Activated CD4-positive, alpha-beta memory T cell treated with anti-CD3 and anti-CD28 coated beads, Interleukin-2, amount 10 ng/mL, durations not matched to agents 7 days and 5 days (primary cell): ENCODE measurements around the gene LIMS1. TPM values are rescaled to one million over a fixed set of nuclear protein-coding genes. Genes with fewer than 3 reads are reported as not detected.

ENCODE experiments used
- CTCF ChIA-PET: fragments of 350-600 bp; sonication (Branson Sonifier 250); formaldehyde crosslinking; loops from one replicate; lab custom pipeline; 2021; ENCODE audit warnings: antibody characterized with exemption, inconsistent platforms; lab: Charles Lee
- POLR2A ChIA-PET: fragments of 350-600 bp; sonication (Branson Sonifier 250); formaldehyde crosslinking; loops from one replicate; lab custom pipeline; 2021; ENCODE audit warnings: antibody characterized with exemption; lab: Charles Lee
- DNase-seq: peaks from one replicate; pipeline ENCODE4 v3.0.0-alpha.2; 2020
- H3K27ac Mint-ChIP-seq: one replicate; pipeline ENCODE4 v1.8.0; 2021; ENCODE audit warnings: mild to moderate bottlenecking, mixed read lengths
- H3K27me3 Mint-ChIP-seq: one replicate; pipeline ENCODE4 v1.8.0; 2021; ENCODE audit warnings: mixed read lengths
- H3K36me3 Mint-ChIP-seq: one replicate; pipeline ENCODE4 v1.8.0; 2021; ENCODE audit warnings: low read depth, mixed read lengths
- H3K4me1 Mint-ChIP-seq: one replicate; pipeline ENCODE4 v1.8.0; 2021; ENCODE audit warnings: mixed read lengths
- H3K4me3 Mint-ChIP-seq: one replicate; pipeline ENCODE4 v1.8.0; 2021; ENCODE audit warnings: mild to moderate bottlenecking, mixed read lengths
- H3K9me3 Mint-ChIP-seq: one replicate; pipeline ENCODE4 v1.8.0; 2021; ENCODE audit warnings: mixed read lengths
- total RNA-seq, 2 experiments: library from RNA; stranded (reverse); gene quantifications; one replicate each; pipeline ENCODE4 v1.2.3, GENCODE V29; 2021

LIMS1 gene
- total RNA-seq, 2 experiments from 2014 or later: 129 to 136 TPM

- peaks cover 85% of the 10 kb centered on the region for H3K4me1 Mint-ChIP-seq
- peak; percentile 82 for DNase-seq
- no peaks in the 10 kb centered on the region for H3K9me3 Mint-ChIP-seq
- H3K36me3 Mint-ChIP-seq: peaks cover 9% of the 10 kb centered on the region
- POLR2A ChIA-PET: interaction anchor here (1.2 to 10.1 kb wide), 4 partner anchors 14 to 420 kb away, joined by 4 to 279 read pairs (median 28); partner anchors contain the start of gene RANBP2
- H3K27ac Mint-ChIP-seq: peak overlapping the region; percentile 86
- peak overlapping the region; percentile 62 for H3K4me3 Mint-ChIP-seq
- no peaks in the 10 kb centered on the region for H3K27me3 Mint-ChIP-seq
- CTCF ChIA-PET: interaction anchor here (1.3 to 22.2 kb wide), 4 partner anchors 10 to 28 kb away, joined by 3 to 365 read pairs (median 38); no protein-coding TSS in a partner anchor
Observed at GRCh38 chr2:108612514-108613183, 78.4 kb downstream of the LIMS1 start.

- DNase-seq: no peak
- CTCF ChIA-PET: interaction anchor here (3.4 to 22.2 kb wide), 3 partner anchors 10 to 24 kb away, joined by 13 to 365 read pairs (median 64); no protein-coding TSS in a partner anchor
- POLR2A ChIA-PET: interaction anchor here (1.4 to 10.1 kb wide), 4 partner anchors 13 to 419 kb away, joined by 4 to 279 read pairs (median 28); partner anchors contain the start of gene GCC2
- Mint-ChIP-seq H3K27me3 (no peaks in the 10 kb centered on the region), H3K27ac (peak overlapping the region; percentile 86), H3K36me3 (peaks cover 9% of the 10 kb centered on the region), H3K4me1 (peaks cover 88% of the 10 kb centered on the region), H3K9me3 (no peaks in the 10 kb centered on the region), H3K4me3 (no peak overlapping the region)
Observed at GRCh38 chr2:108613261-108614042, 79.2 kb downstream of the LIMS1 start.

DNA sequence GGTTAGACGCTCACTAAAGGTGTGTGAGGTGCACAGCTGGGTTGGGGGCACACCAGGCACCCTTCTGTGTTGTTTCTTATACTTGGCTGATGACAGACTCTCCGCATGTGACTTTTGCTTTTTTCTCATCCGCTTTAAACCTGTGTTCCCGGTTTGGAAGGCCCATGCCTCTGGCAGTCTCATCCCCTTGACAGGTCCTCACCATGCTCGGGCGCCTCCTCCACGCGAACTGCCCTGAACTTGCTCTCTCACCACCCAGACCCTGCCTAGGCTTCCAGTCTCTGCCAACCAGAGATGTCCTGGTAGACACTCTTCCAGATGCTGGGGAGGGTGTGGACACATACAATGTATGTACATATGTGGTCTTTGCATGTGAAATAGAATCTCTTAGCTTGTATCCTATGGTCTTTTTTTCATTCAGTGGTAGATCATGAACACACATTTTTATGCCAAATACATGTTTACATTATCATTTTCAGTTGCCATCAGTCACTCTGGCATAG lies 79.8 kb downstream of the LIMS1 start:
- no peaks in the 10 kb centered on the region for H3K9me3 Mint-ChIP-seq
- no peaks in the 10 kb centered on the region for H3K27me3 Mint-ChIP-seq
- H3K4me3 Mint-ChIP-seq: peak overlapping the region; percentile 5
- ChIA-PET POLR2A (interaction anchor here (1.4 to 10.1 kb wide), 4 partner anchors 12 to 418 kb away, joined by 4 to 279 read pairs (median 16); partner anchors contain the start of gene GCC2), CTCF (interaction anchor here (22.2 kb wide), 1 partner anchor 23 kb away, joined by 365 read pairs; no protein-coding TSS in a partner anchor)
- peaks cover 87% of the 10 kb centered on the region for H3K4me1 Mint-ChIP-seq
- peak overlapping the region; percentile 86 for H3K27ac Mint-ChIP-seq
- no peak for DNase-seq
- H3K36me3 Mint-ChIP-seq: peaks cover 9% of the 10 kb centered on the region

DNA sequence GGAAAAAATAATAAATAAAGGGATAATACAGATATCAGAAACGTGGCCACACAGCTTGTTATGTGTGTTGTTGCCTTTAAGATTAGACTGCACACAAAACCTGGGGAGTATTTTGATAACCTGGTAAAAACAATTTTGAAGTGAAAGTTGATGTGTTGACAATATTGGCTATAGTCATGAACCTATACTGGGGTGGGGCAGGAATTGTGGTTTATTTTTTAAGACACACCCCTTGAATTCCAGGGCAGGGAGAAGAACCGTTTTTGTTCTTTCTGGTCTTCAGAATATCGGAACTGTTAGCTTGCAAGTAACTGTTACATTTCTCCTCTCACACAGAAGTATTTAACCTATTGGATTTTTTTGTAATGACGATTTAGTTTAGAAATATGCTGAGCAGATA lies 80.4 kb downstream of the LIMS1 start:
- Mint-ChIP-seq H3K9me3 (no peaks in the 10 kb centered on the region), H3K27ac (peak overlapping the region; percentile 86), H3K4me3 (peak overlapping the region; percentile 19), H3K27me3 (no peaks in the 10 kb centered on the region), H3K36me3 (peaks cover 9% of the 10 kb centered on the region), H3K4me1 (peaks cover 87% of the 10 kb centered on the region)
- CTCF ChIA-PET: interaction anchor here (0.9 to 22.2 kb wide), 3 partner anchors 10 to 22 kb away, joined by 5 to 365 read pairs (median 5); no protein-coding TSS in a partner anchor
- POLR2A ChIA-PET: interaction anchor here (1.9 to 10.1 kb wide), 3 partner anchors 12 to 166 kb away, joined by 4 to 279 read pairs (median 29); partner anchors contain the start of gene GCC2
- DNase-seq: no peak

DNA sequence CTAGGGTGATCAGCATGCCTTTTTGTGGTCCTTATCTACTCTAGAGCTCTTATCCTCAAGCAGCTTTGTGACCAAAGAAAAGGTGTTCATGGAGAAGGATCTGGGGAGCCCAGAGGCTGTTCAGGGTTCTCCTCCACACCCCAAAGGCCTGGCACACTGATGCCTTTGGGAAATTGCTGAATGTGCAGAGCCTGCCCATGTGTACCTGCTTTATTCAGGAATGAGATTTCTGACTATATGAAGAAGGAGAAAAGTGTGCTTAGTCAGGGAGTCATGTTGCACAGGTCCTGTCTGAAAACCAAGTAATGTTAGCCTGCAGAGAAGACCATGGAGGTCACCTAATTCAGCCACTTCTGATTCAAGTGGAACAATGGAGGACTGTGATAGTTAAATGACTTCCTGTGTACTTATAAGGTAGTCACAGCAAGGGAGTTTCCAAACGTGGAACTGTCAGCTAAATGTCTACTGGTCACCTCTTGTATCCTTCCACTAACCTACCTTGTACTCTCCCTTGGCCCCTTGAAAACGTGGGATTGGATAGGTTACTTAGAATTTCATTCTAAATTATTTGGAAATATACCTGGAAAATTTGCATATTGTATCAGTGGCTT lies 81.3 kb downstream of the LIMS1 start:
- no peak overlapping the region for H3K4me3 Mint-ChIP-seq
- POLR2A ChIA-PET: interaction anchor here (1.9 to 10.1 kb wide), 3 partner anchors 11 to 167 kb away, joined by 4 to 279 read pairs (median 29); partner anchors contain the start of gene GCC2

GRCh38 chr2:108616318-108616717 lies 82.0 kb downstream of the LIMS1 start:
- ChIA-PET CTCF (interaction anchor here (1.3 to 22.2 kb wide), 3 partner anchors 9 to 21 kb away, joined by 3 to 365 read pairs (median 3); no protein-coding TSS in a partner anchor), POLR2A (interaction anchor here (0.7 to 10.1 kb wide), 3 partner anchors 10 to 117 kb away, joined by 3 to 279 read pairs (median 29); no protein-coding TSS in a partner anchor)
- DNase-seq: no peak
- Mint-ChIP-seq H3K4me1 (peaks cover 91% of the 10 kb centered on the region), H3K9me3 (no peaks in the 10 kb centered on the region), H3K27me3 (no peaks in the 10 kb centered on the region), H3K36me3 (peaks cover 12% of the 10 kb centered on the region), H3K27ac (peak overlapping the region; percentile 41), H3K4me3 (no peak overlapping the region)

More for the DNA sequence above, 81.3 kb downstream of the LIMS1 start:
- H3K27me3 Mint-ChIP-seq: no peaks in the 10 kb centered on the region
- H3K9me3 Mint-ChIP-seq: no peaks in the 10 kb centered on the region
- H3K36me3 Mint-ChIP-seq: peaks cover 9% of the 10 kb centered on the region
- H3K4me1 Mint-ChIP-seq: peaks cover 92% of the 10 kb centered on the region
- no peak for DNase-seq
- H3K27ac Mint-ChIP-seq: peak overlapping the region; percentile 86
- CTCF ChIA-PET: interaction anchor here (0.9 to 22.2 kb wide), 4 partner anchors 9 to 21 kb away, joined by 3 to 365 read pairs (median 5); no protein-coding TSS in a partner anchor

DNA sequence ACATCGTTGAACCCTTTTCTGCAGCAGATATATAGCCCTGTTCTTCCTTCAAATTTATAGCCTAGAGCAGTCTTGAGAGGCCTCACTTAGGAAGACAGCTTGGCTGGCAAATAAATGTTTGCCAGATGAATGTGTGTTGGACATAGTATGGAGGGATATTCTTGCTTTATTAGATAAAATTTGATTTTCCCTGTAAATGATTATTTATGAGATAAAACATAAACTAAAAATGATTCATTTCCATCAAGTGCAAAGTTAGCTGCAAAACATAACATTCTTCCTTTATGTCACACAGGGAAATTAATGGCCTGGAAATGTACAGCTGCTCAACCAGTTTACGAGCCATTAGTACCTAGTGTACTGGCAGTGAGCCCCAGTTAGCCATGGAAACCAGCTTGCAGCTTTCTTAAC lies 82.5 kb downstream of the LIMS1 start:
- ChIA-PET POLR2A (interaction anchor here (1.0 to 10.1 kb wide), 4 partner anchors 9 to 23 kb away, joined by 4 to 279 read pairs (median 18); no protein-coding TSS in a partner anchor), CTCF (interaction anchor here (0.9 to 22.2 kb wide), 4 partner anchors 8 to 20 kb away, joined by 3 to 365 read pairs (median 3); no protein-coding TSS in a partner anchor)
- DNase-seq: no peak

GRCh38 chr2:108617617-108618016 lies 83.3 kb downstream of the LIMS1 start:
- DNase-seq: no peak
- no peaks in the 10 kb centered on the region for H3K27me3 Mint-ChIP-seq
- H3K36me3 Mint-ChIP-seq: peaks cover 15% of the 10 kb centered on the region
- H3K9me3 Mint-ChIP-seq: no peaks in the 10 kb centered on the region
- peaks cover 86% of the 10 kb centered on the region for H3K4me1 Mint-ChIP-seq
- H3K4me3 Mint-ChIP-seq: no peak overlapping the region
- CTCF ChIA-PET: interaction anchor here (0.9 to 22.2 kb wide), 3 partner anchors 11 to 19 kb away, joined by 3 to 365 read pairs (median 3); no protein-coding TSS in a partner anchor
- H3K27ac Mint-ChIP-seq: peak overlapping the region; percentile 94
- POLR2A ChIA-PET: interaction anchor here (1.0 to 10.1 kb wide), 5 partner anchors 9 to 84 kb away, joined by 3 to 279 read pairs (median 6); no protein-coding TSS in a partner anchor

More for the DNA sequence above, 82.5 kb downstream of the LIMS1 start:
- no peaks in the 10 kb centered on the region for H3K27me3 Mint-ChIP-seq
- H3K4me3 Mint-ChIP-seq: no peak overlapping the region
- peak overlapping the region; percentile 41 for H3K27ac Mint-ChIP-seq
- peaks cover 14% of the 10 kb centered on the region for H3K36me3 Mint-ChIP-seq
- no peaks in the 10 kb centered on the region for H3K9me3 Mint-ChIP-seq
- H3K4me1 Mint-ChIP-seq: peaks cover 91% of the 10 kb centered on the region

DNA sequence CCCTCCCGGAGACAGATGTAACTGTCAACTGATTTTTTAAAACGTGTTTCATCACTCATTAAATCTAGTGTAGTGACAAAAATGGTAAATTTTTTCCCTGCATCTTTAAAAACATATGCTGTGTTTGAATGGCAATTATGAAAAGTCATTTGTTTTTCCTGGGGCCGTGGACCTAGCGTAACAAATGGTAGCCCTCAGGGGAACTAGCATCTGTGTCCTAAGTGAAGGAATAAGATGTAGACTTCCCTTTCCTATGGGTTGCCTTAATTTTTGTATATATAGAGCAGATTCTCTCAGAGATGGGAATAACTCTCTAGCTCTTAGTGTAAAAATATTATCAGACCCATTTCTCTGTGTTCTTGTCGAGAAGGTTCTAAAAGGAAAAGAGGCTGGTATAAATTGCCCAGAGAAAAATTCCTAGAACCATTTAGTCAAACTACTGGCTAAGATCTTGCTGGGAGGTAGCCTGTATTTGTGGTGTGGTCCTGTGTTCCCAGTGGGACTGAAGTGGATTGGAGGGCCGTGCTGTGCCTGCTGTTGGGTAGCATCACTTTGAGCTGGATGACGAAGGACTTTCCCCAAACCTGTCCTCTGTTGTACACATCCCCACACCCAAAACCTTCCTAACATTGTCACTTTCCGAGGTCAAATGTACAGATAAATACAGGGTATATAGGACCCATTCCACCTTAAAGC lies 85.8 kb downstream of the LIMS1 start:
- Mint-ChIP-seq H3K4me3 (peak overlapping the region; percentile 81), H3K36me3 (peaks cover 22% of the 10 kb centered on the region), H3K9me3 (no peaks in the 10 kb centered on the region), H3K27ac (peak overlapping the region; percentile 94), H3K4me1 (peaks cover 75% of the 10 kb centered on the region), H3K27me3 (no peaks in the 10 kb centered on the region)
- CTCF ChIA-PET: interaction anchor here (1.1 to 22.2 kb wide), 3 partner anchors 9 to 26 kb away, joined by 3 to 365 read pairs (median 64); no protein-coding TSS in a partner anchor
- no peak for DNase-seq
- POLR2A ChIA-PET: interaction anchor here (1.3 to 13.3 kb wide), 5 partner anchors 7 to 594 kb away, joined by 3 to 279 read pairs (median 11); no protein-coding TSS in a partner anchor

GRCh38 chr2:108620656-108621055 lies 86.4 kb downstream of the LIMS1 start:
- POLR2A ChIA-PET: interaction anchor here (1.0 to 13.3 kb wide), 6 partner anchors 8 to 593 kb away, joined by 3 to 279 read pairs (median 8); partner anchors contain the start of gene LIMS1
- peak overlapping the region; percentile 94 for H3K27ac Mint-ChIP-seq
- H3K9me3 Mint-ChIP-seq: no peaks in the 10 kb centered on the region
- H3K27me3 Mint-ChIP-seq: no peaks in the 10 kb centered on the region
- H3K36me3 Mint-ChIP-seq: peaks cover 24% of the 10 kb centered on the region
- no peak for DNase-seq
- H3K4me3 Mint-ChIP-seq: peak overlapping the region; percentile 81
- H3K4me1 Mint-ChIP-seq: peaks cover 76% of the 10 kb centered on the region
- CTCF ChIA-PET: interaction anchor here (1.1 to 22.2 kb wide), 5 partner anchors 9 to 27 kb away, joined by 3 to 365 read pairs (median 15); no protein-coding TSS in a partner anchor
